ENCODE results near the gene BTNL9.

Gene BTNL9

DNA sequence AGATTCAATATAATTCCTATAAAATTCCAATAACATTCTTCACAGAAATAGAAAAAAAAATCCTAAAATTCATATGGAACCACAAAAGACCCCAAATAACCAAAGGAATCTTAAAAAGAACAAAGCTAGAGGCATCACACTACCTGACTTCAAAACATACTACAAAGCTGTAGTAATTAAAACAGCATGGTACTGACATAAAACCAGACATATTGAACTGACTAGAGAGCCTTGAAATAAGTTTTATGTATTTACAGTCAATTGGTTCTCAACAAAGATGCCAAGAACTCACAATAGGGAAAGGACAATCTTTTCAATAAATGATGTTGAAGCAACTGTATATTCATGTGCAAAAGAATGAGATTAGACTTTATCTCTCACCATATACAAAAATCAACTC, 36.9 kb downstream of the BTNL9 start:
- no peak for TF ChIP-seq CTCF (IDR thresholded peaks at IDR 0.05; ENCODE audit: control insufficient read depth, extremely low read depth, insufficient read depth)
- no peak for DNase-seq (ENCODE audit: low read depth)
- no peak overlapping the region for H3K4me3 ChIP-seq (ENCODE audit: low read depth, low read length)

DNA sequence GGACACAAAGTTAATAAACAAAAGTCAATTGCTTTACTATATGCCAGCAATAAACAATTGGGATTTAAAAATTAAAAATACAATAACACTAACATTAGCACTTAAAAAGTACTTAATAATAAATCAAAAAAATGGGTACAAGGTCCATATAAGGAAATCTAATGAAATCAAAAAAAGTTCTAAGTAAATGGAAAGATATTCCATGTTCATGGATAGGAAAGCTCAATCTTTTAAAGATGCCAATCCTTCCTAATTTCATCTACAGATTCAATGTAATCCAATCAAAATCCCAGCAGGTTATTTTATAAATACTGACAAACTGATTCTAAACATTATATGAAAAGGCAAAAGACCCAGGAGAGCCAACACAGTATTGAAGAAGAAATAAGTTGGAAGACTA, 41.9 kb downstream of the BTNL9 start:
- no peak overlapping the region for H3K4me3 ChIP-seq (ENCODE audit: low read depth, low read length)
- no peak for DNase-seq (ENCODE audit: low read depth)

DNA sequence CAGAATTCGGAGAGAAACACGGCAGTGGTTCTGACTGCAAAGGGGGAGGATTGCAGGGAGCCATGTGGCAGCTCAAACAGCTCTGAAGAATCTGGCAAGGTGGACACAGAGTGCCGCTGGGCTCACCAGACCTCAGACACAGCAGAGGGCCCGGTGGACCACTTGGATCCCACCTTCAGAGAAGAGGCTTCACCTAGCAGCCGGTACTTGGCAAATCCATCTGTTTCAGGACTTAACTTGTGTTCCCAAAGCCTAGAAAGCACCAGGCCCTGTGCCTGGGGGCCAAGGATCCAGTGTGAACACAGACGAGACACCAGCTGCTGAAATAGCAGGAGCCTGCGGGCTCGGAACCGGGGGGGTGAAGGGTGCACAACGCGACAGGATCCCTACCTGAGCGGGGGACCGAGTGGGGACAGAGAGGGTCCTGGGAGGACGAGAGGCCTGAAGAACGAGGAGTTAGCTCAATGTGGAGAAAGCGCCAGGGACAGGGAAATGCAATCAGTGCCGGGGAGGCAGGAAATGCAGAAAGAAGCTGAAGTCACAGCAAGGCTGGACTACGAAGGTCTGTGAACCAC, 44.6 kb downstream of the BTNL9 start:
- no peak for TF ChIP-seq CTCF (IDR thresholded peaks at IDR 0.05; ENCODE audit: control insufficient read depth, extremely low read depth, insufficient read depth)
- no peak overlapping the region for H3K4me3 ChIP-seq (ENCODE audit: low read depth, low read length)
- DNase-seq (ENCODE audit: low read depth), result no peak

More for the DNA sequence above, 41.9 kb downstream of the BTNL9 start:
- no peak for TF ChIP-seq CTCF (IDR thresholded peaks at IDR 0.05; ENCODE audit: control insufficient read depth, extremely low read depth, insufficient read depth)

- no peak for TF ChIP-seq CTCF (IDR thresholded peaks at IDR 0.05; ENCODE audit: control insufficient read depth, extremely low read depth, insufficient read depth)
- DNase-seq (ENCODE audit: low read depth), result no peak
Observed at GRCh38 chr5:181086026-181086883, 46.2 kb downstream of the BTNL9 start.

GRCh38 chr5:181086884-181087205, 46.8 kb downstream of the BTNL9 start:
- no peak for DNase-seq (ENCODE audit: low read depth)
- no peak overlapping the region for H3K4me3 ChIP-seq (ENCODE audit: low read depth, low read length)
- no peak for TF ChIP-seq CTCF (IDR thresholded peaks at IDR 0.05; ENCODE audit: control insufficient read depth, extremely low read depth, insufficient read depth)

More at GRCh38 chr5:181086026-181086883, 46.2 kb downstream of the BTNL9 start:
- H3K4me3 ChIP-seq (ENCODE audit: low read depth, low read length), result no peak overlapping the region

- no peak for TF ChIP-seq CTCF (IDR thresholded peaks at IDR 0.05; ENCODE audit: control insufficient read depth, extremely low read depth, insufficient read depth)
- no peak for DNase-seq (ENCODE audit: low read depth)
- no peak overlapping the region for H3K4me3 ChIP-seq (ENCODE audit: low read depth, low read length)
Observed at GRCh38 chr5:181087309-181087708, 47.2 kb downstream of the BTNL9 start.
